Measurements from ENCODE around the gene MYO15A. TPM values are rescaled to one million over a fixed set of nuclear protein-coding genes. Genes with fewer than 3 reads are reported as not detected.

Gene MYO15A
- under 0.01 and 0.44 TPM in 2 replicates for total RNA-seq

GRCh38 chr17:18108401-18109312, at the start of gene MYO15A:
Gene MYO15A (plus strand): TSS chr17:18108756. CDS start chr17:18118801, 10,045 bp downstream.

GRCh38 chr17:18087610-18088491, 20.7 kb upstream of the MYO15A start, which contains the start of gene DRG2:
Gene DRG2 (plus strand): TSS chr17:18087948. CDS start chr17:18088024, 76 bp downstream.

GRCh38 chr17:18183334-18184142, 75.0 kb downstream of the MYO15A start, which contains the start of gene ALKBH5:
Gene ALKBH5 (plus strand): TSS chr17:18183828. CDS start chr17:18184244, 416 bp downstream.

GRCh38 chr17:18225121-18225641, 116.6 kb downstream of the MYO15A start, which contains the start of gene LLGL1:
Gene LLGL1 (plus strand): TSS chr17:18225635. CDS start chr17:18225683, 48 bp downstream.

Other genes starting within 250 kb of the MYO15A start
- gene TOM1L2, start 136.4 kb upstream of the MYO15A start, total RNA-seq, result 11.8 and 30.0 TPM in 2 replicates
- 0.49 and 2.3 TPM in 2 replicates for gene DRC3, start 135.9 kb upstream of the MYO15A start, total RNA-seq
- gene ATPAF2, start 69.6 kb upstream of the MYO15A start, total RNA-seq, result 15.5 and 20.4 TPM in 2 replicates
- 4.2 and 8.1 TPM in 2 replicates for gene GID4, start 69.3 kb upstream of the MYO15A start, total RNA-seq
- 26.6 and 37.2 TPM in 2 replicates for gene DRG2, start 20.8 kb upstream of the MYO15A start, total RNA-seq
- gene ALKBH5, start 75.1 kb downstream of the MYO15A start, total RNA-seq, result 60.7 and 61.0 TPM in 2 replicates
- gene LLGL1, start 116.9 kb downstream of the MYO15A start, total RNA-seq, result 18.1 and 30.5 TPM in 2 replicates
- 403 and 474 TPM in 2 replicates for gene FLII, start 150.0 kb downstream of the MYO15A start, total RNA-seq
- 12.5 and 21.8 TPM in 2 replicates for gene MIEF2, start 151.9 kb downstream of the MYO15A start, total RNA-seq
- gene TOP3A, start 206.2 kb downstream of the MYO15A start, total RNA-seq, result 13.9 and 25.7 TPM in 2 replicates
- 9.4 and 24.4 TPM in 2 replicates for gene SMCR8, start 206.5 kb downstream of the MYO15A start, total RNA-seq

All from bladder microvascular endothelial cell (primary cell).